Endothelial cell of umbilical vein (primary cell): ENCODE data around the gene COL18A1. TPM values are rescaled to one million over a fixed set of nuclear protein-coding genes. Genes with fewer than 3 reads are reported as not detected.

ENCODE experiments used
- BruUV-seq: library from RNA; stranded (reverse); fragments of 400-500 nt; replicated peaks from 2 replicates; lab custom pipeline; 2021; lab: Mats Ljungman, UMichigan
- CTCF ChIA-PET: fragments of 300-600, 350-600 bp; sonication (Branson Sonifier 250); formaldehyde crosslinking; loops from one replicate; lab custom pipeline; 2021; ENCODE audit warnings: antibody characterized with exemption, inconsistent platforms; lab: Charles Lee
- POLR2A ChIA-PET: fragments of 300-600, 350-600 bp; sonication (Branson Sonifier 250); formaldehyde crosslinking; loops from one replicate; lab custom pipeline; 2021; ENCODE audit warnings: antibody characterized with exemption, inconsistent platforms; lab: Charles Lee
- DNase-seq: peaks from one replicate; pipeline ENCODE4 v3.0.0-alpha.2; 2011; ENCODE audit warnings: low read depth, low spot score
- FAIRE-seq: peaks from 2 replicates; lab custom pipeline; 2011; peaks lifted over from hg19 to GRCh38; lab: Jason Lieb, UNC
- H2AFZ ChIP-seq: 2 replicates; pipeline ENCODE4 v1.6.0; 2012; ENCODE audit warnings: low read depth, low read length, control low read depth, inconsistent platforms
- H3K27ac ChIP-seq: 2 replicates; pipeline ENCODE4 v1.5.1; 2011; ENCODE audit warnings: low read depth, mild to moderate bottlenecking, control low read depth, low read length, moderate library complexity; ENCODE audit not compliant: insufficient read depth
- H3K27me3 ChIP-seq, 2 experiments: 2 replicates each; pipeline versions ENCODE4 v1.6.0 to v1.6.1; 2011; ENCODE audit warnings: low read length in 2 of 2, mixed read lengths in 1 of 2; ENCODE audit not compliant: control insufficient read depth in 2 of 2, insufficient read depth in 2 of 2
- H3K36me3 ChIP-seq, 2 experiments: 2 replicates in 1 of 2; 3 replicates in 1 of 2; pipeline ENCODE4 v1.5.1; 2011; ENCODE audit warnings: low read length in 2 of 2, mild to moderate bottlenecking in 1 of 2, moderate library complexity in 1 of 2; ENCODE audit not compliant: control insufficient read depth in 2 of 2, insufficient read depth in 2 of 2; ENCODE audit errors: extremely low read depth in 1 of 2
- H3K4me1 ChIP-seq: 3 replicates; pipeline ENCODE4 v1.5.1; 2011; ENCODE audit warnings: mild to moderate bottlenecking, low read length; ENCODE audit not compliant: control insufficient read depth, insufficient read depth; ENCODE audit errors: extremely low read depth
- H3K4me2 ChIP-seq: 2 replicates; pipeline ENCODE4 v1.6.1; 2011; ENCODE audit warnings: low read length, control low read depth, mixed read lengths; ENCODE audit not compliant: insufficient read depth
- H3K4me3 ChIP-seq, 3 experiments: fragments of 200-600 bp in 1 of 3; sonication (generic), shearing (Covaris generic) in 1 of 3; replicated peaks in 1 of 3; 2 replicates each; pipeline ENCODE4 v1.5.1; 2011 to 2016; ENCODE audit warnings: control low read depth in 3 of 3, low read length in 3 of 3, mild to moderate bottlenecking in 2 of 3, inconsistent platforms in 1 of 3, low read depth in 1 of 3, moderate library complexity in 1 of 3; ENCODE audit not compliant: insufficient read depth in 1 of 3
- H3K79me2 ChIP-seq: 2 replicates; pipeline ENCODE4 v1.6.0; 2012; ENCODE audit warnings: low read length, inconsistent platforms; ENCODE audit not compliant: control insufficient read depth, insufficient read depth
- H3K9ac ChIP-seq: replicated peaks from 2 replicates; pipeline ENCODE3; 2011; ENCODE audit warnings: low read length, control low read depth; ENCODE audit not compliant: insufficient read depth; ENCODE audit errors: extremely low read depth
- H3K9me1 ChIP-seq: replicated peaks from 3 replicates; pipeline ENCODE4 v1.6.0; 2011; ENCODE audit warnings: mild to moderate bottlenecking, low read length; ENCODE audit not compliant: control insufficient read depth, insufficient read depth; ENCODE audit errors: extremely low read depth
- H3K9me3 ChIP-seq: replicated peaks from 2 replicates; pipeline ENCODE4 v1.5.1; 2012; ENCODE audit warnings: low read length, inconsistent platforms; ENCODE audit not compliant: control insufficient read depth, insufficient read depth
- H4K20me1 ChIP-seq: replicated peaks from 2 replicates; pipeline ENCODE3; 2011; ENCODE audit warnings: mild to moderate bottlenecking, low read length; ENCODE audit not compliant: control insufficient read depth, insufficient read depth; ENCODE audit errors: extremely low read depth
- CTCF ChIP-seq, 2 donors: IDR thresholded peaks; 1 replicate in 1 of 2; 2 replicates in 1 of 2; pipeline ENCODE4 v1.5.1; 2011; ENCODE audit warnings: low read length in 2 of 2, mild to moderate bottlenecking in 2 of 2, moderate library complexity in 2 of 2, control low read depth in 1 of 2, inconsistent platforms in 1 of 2, low read depth in 1 of 2; ENCODE audit not compliant: insufficient read depth in 1 of 2; ENCODE audit errors: extremely low read depth in 1 of 2
- FOS ChIP-seq: IDR thresholded peaks from 2 replicates; pipeline ENCODE4 v1.6.1; 2011; ENCODE audit warnings: mild to moderate bottlenecking, low read length, moderate library complexity, borderline replicate concordance; ENCODE audit not compliant: insufficient read depth
- GATA2 ChIP-seq: IDR thresholded peaks from 2 replicates; pipeline ENCODE4 v1.7.0; 2011; ENCODE audit warnings: low read depth, mild to moderate bottlenecking, moderate library complexity, mixed read lengths, low read length; ENCODE audit not compliant: insufficient read length, insufficient read depth
- dilution Hi-C: fragments of 300-500 bp; cut with MboI; formaldehyde crosslinking; loops from one replicate; pipeline ENCODE4 v1.15.0; 2019; ENCODE audit warnings: low sequenced_read_pairs; ENCODE audit not compliant: extremely low pct_ligation_motif_present
- intact Hi-C: fragments of 100-400 bp; cut with micrococcal nuclease; formaldehyde crosslinking; loops from one replicate; pipeline ENCODE4 v1.10.0; 2022
- polyA plus RNA-seq, 4 experiments: library from polyadenylated mRNA; depleted of rRNA in 3 of 4; stranded (reverse) in 3 of 4; unstranded in 1 of 4; fragments of >200 nt; gene quantifications; 2 replicates each; pipeline versions ENCODE4 v1.2.1 to v1.2.3, GENCODE V29; 2011 to 2012; ENCODE audit warnings: missing spikeins in 1 of 4
- total RNA-seq: library from RNA; stranded (reverse); gene quantifications from 2 replicates; pipeline ENCODE4 v1.2.3, GENCODE V29; 2021

Gene COL18A1
- total and polyA plus RNA-seq, 2 donors (not counting 3 experiments of a cell fraction or from before 2014, with no cell fraction given): 198 to 252 TPM

DNA sequence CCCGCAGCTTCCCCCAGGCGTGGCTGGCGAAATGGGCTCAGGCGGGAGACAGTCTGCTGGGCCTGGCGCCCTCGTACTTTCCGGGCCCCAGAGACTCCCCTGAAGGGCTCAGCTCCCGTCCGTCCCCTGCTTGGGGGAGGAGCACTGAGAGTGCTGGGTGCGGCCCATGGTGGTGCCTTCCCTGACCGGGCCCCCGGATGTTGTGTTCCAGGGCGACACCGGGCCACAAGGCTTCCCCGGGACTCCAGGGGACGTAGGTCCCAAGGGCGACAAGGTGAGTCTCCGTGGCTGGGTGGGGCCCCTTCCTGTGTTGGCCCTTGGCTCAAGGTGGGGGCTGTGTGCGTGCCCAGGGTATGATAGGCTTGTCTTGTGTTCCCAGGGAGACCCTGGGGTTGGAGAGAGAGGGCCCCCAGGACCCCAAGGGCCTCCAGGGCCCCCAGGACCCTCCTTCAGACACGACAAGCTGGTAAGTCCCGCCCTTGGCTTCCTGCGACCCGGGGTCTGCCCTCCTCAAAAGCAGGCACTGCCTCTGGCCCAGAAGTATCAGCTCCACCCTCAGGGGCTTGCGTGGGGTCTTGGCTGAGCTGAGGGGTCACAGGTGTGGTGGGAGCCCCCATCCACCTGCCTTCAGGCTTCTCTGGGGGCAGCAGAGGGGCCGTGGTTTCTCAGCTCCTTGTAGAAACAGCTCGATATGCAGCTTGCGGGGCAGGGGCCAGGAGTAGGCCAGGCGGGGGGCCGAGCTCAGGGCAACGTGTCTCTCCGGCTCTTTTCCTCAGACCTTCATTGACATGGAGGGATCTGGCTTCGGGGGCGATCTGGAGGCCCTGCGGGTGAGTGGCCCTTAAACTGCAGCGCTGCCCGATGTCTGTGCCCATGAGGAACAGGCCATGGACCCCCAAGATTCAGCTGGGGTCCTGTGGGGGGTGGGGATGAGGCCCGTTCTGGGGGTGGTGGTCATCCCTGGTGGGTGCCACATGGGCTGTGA, 75.0 kb downstream of the COL18A1 start:
- TF ChIP-seq FOS (no peak), CTCF (IDR thresholded peaks at IDR 0.05; ENCODE audit: extremely low read depth in 1 of 2, insufficient read depth in 1 of 2, low read depth in 1 of 2, low read length in 2 of 2) (no peak), GATA2 (no peak)
- no peak overlapping the region for H2AFZ ChIP-seq
- BruUV-seq: no TSS peak
- FAIRE-seq: no peak
- H3K27ac ChIP-seq: no peak overlapping the region
- H3K79me2 ChIP-seq: no peaks in the 10 kb centered on the region
- no peak for DNase-seq
- H3K4me1 ChIP-seq: peaks cover 6% of the 10 kb centered on the region
- peaks cover 0 to 52% of the 10 kb centered on the region in 2 experiments for H3K36me3 ChIP-seq
- no peaks in the 10 kb centered on the region for H3K9me1 ChIP-seq
- H3K9ac ChIP-seq: no peak overlapping the region
- ChIA-PET POLR2A (interaction anchor here (0.6 kb wide), 1 partner anchor 177 kb away, joined by 3 read pairs; no protein-coding TSS in a partner anchor), CTCF (interaction anchor here (1.0 to 1.4 kb wide), 2 partner anchors 9 to 116 kb away, joined by 3 to 4 read pairs; no protein-coding TSS in a partner anchor)
- H3K4me2 ChIP-seq: no peak overlapping the region
- no peaks in the 10 kb centered on the region for H4K20me1 ChIP-seq
- intact Hi-C loops: loop anchor here (10.0 kb wide), 1 partner anchor 55 kb away; no protein-coding TSS in a partner anchor
- dilution Hi-C loops: no loop called here
- H3K4me3 ChIP-seq: no peak overlapping the region
- H3K9me3 ChIP-seq: no peaks in the 10 kb centered on the region
- no peaks in the 10 kb centered on the region for H3K27me3 ChIP-seq
